ENCODE measurements around the gene ZNF3.

The ZNF3 gene

GRCh38 chr7:100044718-100045117 is 36.8 kb downstream of the ZNF3 start:
- DNase-seq: no peak

- DNase-seq: no peak
Observed at GRCh38 chr7:100040575-100040974, 40.9 kb downstream of the ZNF3 start.

GRCh38 chr7:100038326-100038725 is 43.2 kb downstream of the ZNF3 start:
- no peak for DNase-seq

GRCh38 chr7:100035876-100036275 is 45.6 kb downstream of the ZNF3 start:
- no peak for DNase-seq

GRCh38 chr7:100034871-100035510 is 46.5 kb downstream of the ZNF3 start:
- no peak for DNase-seq

DNA sequence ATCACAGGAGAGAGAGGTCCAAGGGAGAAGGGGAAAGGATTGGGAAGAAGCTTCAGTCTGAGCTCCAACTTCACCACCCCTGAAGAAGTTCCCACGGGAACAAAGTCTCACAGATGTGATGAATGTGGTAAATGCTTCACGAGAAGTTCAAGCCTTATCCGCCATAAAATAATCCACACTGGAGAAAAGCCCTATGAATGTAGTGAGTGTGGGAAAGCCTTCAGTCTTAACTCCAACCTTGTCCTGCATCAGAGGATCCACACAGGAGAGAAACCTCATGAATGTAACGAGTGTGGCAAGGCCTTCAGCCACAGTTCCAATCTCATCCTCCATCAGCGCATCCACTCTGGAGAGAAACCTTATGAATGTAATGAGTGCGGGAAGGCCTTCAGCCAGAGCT is 48.0 kb downstream of the ZNF3 start:
- DNase-seq: no peak

- DNase-seq: no peak
Observed at GRCh38 chr7:100029596-100029995, 51.9 kb downstream of the ZNF3 start.

DNA sequence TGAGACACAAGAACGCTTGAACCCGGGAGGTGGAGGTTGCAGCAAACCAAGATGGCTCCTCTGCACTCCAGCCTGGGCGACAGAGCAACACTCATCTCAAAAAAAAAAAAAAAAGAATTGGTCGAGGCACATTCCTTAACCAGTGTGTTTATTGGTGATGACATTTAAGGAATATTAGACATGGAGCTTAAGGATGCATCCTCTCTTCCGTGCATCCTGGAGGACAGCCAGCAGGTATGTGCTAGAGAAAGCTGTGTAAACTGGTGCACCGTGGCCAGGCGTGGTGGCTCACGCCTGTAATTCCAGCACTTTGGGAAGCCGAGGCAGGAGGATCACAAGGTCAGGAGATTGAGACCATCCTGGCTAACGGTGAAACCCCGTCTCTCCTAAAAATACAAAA is 54.3 kb downstream of the ZNF3 start:
- DNase-seq: no peak

DNA sequence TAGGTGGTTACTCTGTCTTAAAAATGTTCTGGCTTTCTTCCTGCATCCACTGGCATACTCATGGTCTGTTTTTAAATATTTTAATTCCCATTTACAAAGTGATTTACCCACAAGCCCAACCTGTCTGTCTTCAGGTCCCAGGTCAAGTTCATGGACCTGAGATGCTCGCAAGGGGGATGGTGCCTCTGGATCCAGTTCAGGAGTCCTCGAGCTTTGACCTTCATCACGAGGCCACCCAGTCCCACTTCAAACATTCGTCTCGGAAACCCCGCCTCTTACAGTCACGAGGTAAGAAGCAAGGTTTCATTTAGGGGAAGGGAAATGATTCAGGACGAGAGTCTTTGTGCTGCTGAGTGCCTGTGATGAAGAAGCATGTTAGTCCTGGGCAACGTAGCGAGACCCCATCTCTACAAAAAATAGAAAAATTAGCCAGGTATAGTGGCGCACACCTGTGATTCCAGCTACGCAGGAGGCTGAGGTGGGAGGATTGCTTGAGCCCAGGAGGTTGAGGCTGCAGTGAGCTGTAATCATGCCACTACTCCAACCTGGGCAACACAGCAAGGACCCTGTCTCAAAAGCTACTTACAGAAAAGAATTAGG is 57.4 kb downstream of the ZNF3 start:
- no peak for DNase-seq

GRCh38 chr7:100023526-100023925 is 58.0 kb downstream of the ZNF3 start:
- no peak for DNase-seq

GRCh38 chr7:100022621-100023020 is 58.9 kb downstream of the ZNF3 start:
- no peak for DNase-seq

GRCh38 chr7:100021297-100021696 is 60.2 kb downstream of the ZNF3 start:
- no peak for DNase-seq
